Small intestine (tissue), 7 donors: ENCODE measurements around the gene NAALADL2. TPM values are rescaled to one million over a fixed set of nuclear protein-coding genes. Genes with fewer than 3 reads are reported as not detected.
A peak's percentile ranks its signal among the peaks of the same experiment; 100 is the strongest.

Experiments
- DNase-seq, 2 donors: peaks; one replicate each; pipeline versions ENCODE4 v3.0.0 to v3.0.0-alpha.2; 2013
- FAIRE-seq: peaks from 2 replicates; lab custom pipeline; 2012; peaks lifted over from hg19 to GRCh38; lab: Jason Lieb, UNC
- H3K27ac ChIP-seq, 3 donors: one replicate each; pipeline ENCODE4 v1.5.1; 2013; ENCODE audit warnings: low read length in 2 of 3, mild to moderate bottlenecking in 2 of 3, control low read depth in 1 of 3, inconsistent platforms in 1 of 3, low read depth in 1 of 3, moderate library complexity in 1 of 3
- H3K27me3 ChIP-seq, 3 donors: one replicate each; pipeline ENCODE4 v1.6.1; 2013; ENCODE audit warnings: low read length in 3 of 3, inconsistent platforms in 1 of 3; ENCODE audit not compliant: control insufficient read depth in 3 of 3, insufficient read depth in 3 of 3
- H3K36me3 ChIP-seq, 3 donors: one replicate each; pipeline ENCODE4 v1.6.1; 2013; ENCODE audit warnings: low read length in 3 of 3, inconsistent platforms in 1 of 3, low read depth in 1 of 3, mild to moderate bottlenecking in 1 of 3, moderate library complexity in 1 of 3; ENCODE audit not compliant: control insufficient read depth in 3 of 3, insufficient read depth in 2 of 3
- H3K4me1 ChIP-seq, 3 donors: one replicate each; pipeline ENCODE4 v1.6.1; 2013; ENCODE audit warnings: low read length in 2 of 3, inconsistent platforms in 1 of 3, low read depth in 1 of 3, mild to moderate bottlenecking in 1 of 3, moderate library complexity in 1 of 3; ENCODE audit not compliant: control insufficient read depth in 3 of 3, insufficient read depth in 2 of 3
- H3K4me3 ChIP-seq, 3 donors: one replicate each; pipeline ENCODE4 v1.5.1; 2013; ENCODE audit warnings: low read length in 3 of 3, control low read depth in 1 of 3, inconsistent platforms in 1 of 3, low read depth in 1 of 3, mild to moderate bottlenecking in 1 of 3, moderate library complexity in 1 of 3
- H3K9me3 ChIP-seq, 2 donors: one replicate each; pipeline ENCODE4 v1.6.1; 2013; ENCODE audit warnings: low read depth in 1 of 2, low read length in 1 of 2; ENCODE audit not compliant: control insufficient read depth in 2 of 2, insufficient read depth in 1 of 2
- WGBS, 3 donors: extraction: QIAGEN DNeasy Blood & Tissue Kit; methylation state at CpG; one replicate each; pipeline ENCODE4 v1.1.7; 2013; 5-methylcytosine and 5-hydroxymethylcytosine counted together
- polyA plus RNA-seq, 4 donors: library from polyadenylated mRNA; stranded (reverse) in 3 of 4; unstranded in 1 of 4; fragments of 200-250 nt in 3 of 4; fragments of 120-200 nt in 1 of 4; gene quantifications; one replicate each; pipeline versions ENCODE4 v1.2.1 to v1.2.3, GENCODE V29; 2013
- donor health status: healthy with polysubstance abuse.
- donor health status: control.
- donor health status: control.
- donor health status: Bipolar disorder and iron deficiency.
- donor health status: healthy.

The NAALADL2 gene
- polyA plus RNA-seq, 4 donors = 0.22 to 7.8 (median 0.70) TPM

GRCh38 chr3:175199961-175200360, 340.8 kb downstream of the NAALADL2 start:
- Histone ChIP-seq H3K9me3 (peaks cover 0 to 8% of the 10 kb centered on the region in 2 donors), H3K27ac (no peak overlapping the region), H3K36me3 (peaks cover 0 to 5% (median 0%) of the 10 kb centered on the region in 3 donors), H3K4me3 (no peak overlapping the region), H3K27me3 (no peaks in the 10 kb centered on the region), H3K4me1 (no peaks in the 10 kb centered on the region)
- FAIRE-seq (no peak), DNase-seq (no peak)
- 78 to 96% (median 91%) methylated on average over 1 of the region's 1 CpG for WGBS, 3 donors

- no peak overlapping the region for H3K27ac ChIP-seq
- peaks cover 0 to 5% (median 0%) of the 10 kb centered on the region in 3 donors for H3K36me3 ChIP-seq
- no peak for FAIRE-seq
- WGBS, 3 donors = 49 to 82% (median 68%) methylated on average over 2 of the region's 2 CpGs
- no peak overlapping the region for H3K4me3 ChIP-seq
- H3K4me1 ChIP-seq = no peaks in the 10 kb centered on the region
- DNase-seq = no peak
- H3K9me3 ChIP-seq = peaks cover 0 to 8% of the 10 kb centered on the region in 2 donors
- H3K27me3 ChIP-seq = no peaks in the 10 kb centered on the region
Observed at GRCh38 chr3:175200391-175201095, 341.4 kb downstream of the NAALADL2 start.

GRCh38 chr3:175207361-175207760, 348.2 kb downstream of the NAALADL2 start:
- Histone ChIP-seq H3K4me3 (no peak overlapping the region), H3K9me3 (peaks cover 0 to 7% of the 10 kb centered on the region in 2 donors), H3K4me1 (no peaks in the 10 kb centered on the region), H3K36me3 (peaks cover 0 to 5% (median 0%) of the 10 kb centered on the region in 3 donors), H3K27me3 (no peaks in the 10 kb centered on the region), H3K27ac (no peak overlapping the region)
- FAIRE-seq (no peak), DNase-seq (no peak)
- 65 to 89% (median 81%) methylated on average over 3 of the region's 3 CpGs for WGBS, 3 donors

DNA sequence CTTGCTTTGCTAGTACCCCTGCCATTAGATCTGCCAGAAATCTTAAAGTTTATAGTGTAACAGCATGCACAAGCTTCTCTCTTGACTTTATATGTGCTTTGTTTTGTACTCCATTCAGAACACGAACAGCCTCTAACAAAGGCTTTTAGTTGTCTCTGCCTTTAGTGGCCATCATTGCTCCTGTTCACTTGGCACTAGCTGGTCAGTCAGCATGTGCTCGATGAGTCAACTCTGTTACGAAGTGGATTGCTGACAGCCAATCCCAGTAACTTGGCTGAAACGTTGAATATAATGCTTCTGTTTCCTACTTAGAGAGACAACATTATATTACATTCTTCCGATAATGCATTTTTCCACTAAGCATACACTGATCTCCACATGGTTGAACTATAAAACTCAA, 349.2 kb downstream of the NAALADL2 start:
- no peak overlapping the region for H3K4me3 ChIP-seq
- peaks cover 0 to under 1% (median 0%) of the 10 kb centered on the region in 3 donors for H3K36me3 ChIP-seq
- H3K9me3 ChIP-seq = no peaks in the 10 kb centered on the region
- 73 to 83% (median 83%) methylated on average over 5 of the region's 5 CpGs for WGBS, 3 donors
- no peaks in the 10 kb centered on the region for H3K27me3 ChIP-seq
- H3K27ac ChIP-seq = no peak overlapping the region
- FAIRE-seq (no peak), DNase-seq (no peak)
- H3K4me1 ChIP-seq = no peaks in the 10 kb centered on the region

- H3K4me3 ChIP-seq = no peak overlapping the region
- FAIRE-seq (no peak), DNase-seq (no peak)
- no peak overlapping the region for H3K27ac ChIP-seq
- H3K9me3 ChIP-seq = no peaks in the 10 kb centered on the region
- 75 to 81% (median 79%) methylated on average over 2 of the region's 2 CpGs for WGBS, 3 donors
- H3K36me3 ChIP-seq = no peaks in the 10 kb centered on the region
- no peaks in the 10 kb centered on the region for H3K27me3 ChIP-seq
- H3K4me1 ChIP-seq = no peaks in the 10 kb centered on the region
Observed at GRCh38 chr3:175211466-175211865, 352.3 kb downstream of the NAALADL2 start.

- Histone ChIP-seq H3K4me1 (no peaks in the 10 kb centered on the region), H3K27me3 (no peaks in the 10 kb centered on the region), H3K9me3 (no peaks in the 10 kb centered on the region), H3K4me3 (no peak overlapping the region), H3K36me3 (no peaks in the 10 kb centered on the region), H3K27ac (no peak overlapping the region)
- no peak for DNase-seq
- no peak for FAIRE-seq
- WGBS, 3 donors = 55 to 64% (median 55%) methylated on average over 3 of the region's 3 CpGs
Observed at GRCh38 chr3:175212896-175213295, 353.8 kb downstream of the NAALADL2 start.

- FAIRE-seq (no peak), DNase-seq (no peak)
- H3K27ac ChIP-seq = no peak overlapping the region
- no peaks in the 10 kb centered on the region for H3K27me3 ChIP-seq
- H3K4me1 ChIP-seq = no peaks in the 10 kb centered on the region
- WGBS, 3 donors = 69 to 90% (median 77%) methylated on average over 1 of the region's 1 CpG
- H3K4me3 ChIP-seq = no peak overlapping the region
- H3K9me3 ChIP-seq = no peaks in the 10 kb centered on the region
- no peaks in the 10 kb centered on the region for H3K36me3 ChIP-seq
Observed at GRCh38 chr3:175214216-175214615, 355.1 kb downstream of the NAALADL2 start.

GRCh38 chr3:175215833-175216232, 356.7 kb downstream of the NAALADL2 start:
- FAIRE-seq = no peak
- no peak overlapping the region for H3K27ac ChIP-seq
- DNase-seq = no peak
- H3K9me3 ChIP-seq = no peaks in the 10 kb centered on the region
- no peaks in the 10 kb centered on the region for H3K4me1 ChIP-seq
- no peak overlapping the region for H3K4me3 ChIP-seq
- H3K36me3 ChIP-seq = no peaks in the 10 kb centered on the region
- H3K27me3 ChIP-seq = no peaks in the 10 kb centered on the region
- WGBS, 3 donors = 79 to 91% (median 90%) methylated on average over 1 of the region's 1 CpG

GRCh38 chr3:175222356-175222755, 363.2 kb downstream of the NAALADL2 start:
- FAIRE-seq = peak; percentile 51
- H3K27ac ChIP-seq = no peak overlapping the region
- no peaks in the 10 kb centered on the region for H3K9me3 ChIP-seq
- no peaks in the 10 kb centered on the region for H3K27me3 ChIP-seq
- 38 to 51% (median 50%) methylated on average over 1 of the region's 1 CpG for WGBS, 3 donors
- no peak overlapping the region for H3K4me3 ChIP-seq
- no peak for DNase-seq
- no peaks in the 10 kb centered on the region for H3K4me1 ChIP-seq
- H3K36me3 ChIP-seq = no peaks in the 10 kb centered on the region
